Vagina (tissue), 2 donors: ENCODE data around the gene LRGUK.

Source experiments
- CTCF ChIP-seq, 3 experiments: fragments of 450-650 bp in 2 of 3; fragments of 200-600 bp in 1 of 3; sonication (generic) in 1 of 3; IDR thresholded peaks; one replicate each; pipeline ENCODE4 v1.5.1; 2017 to 2019; ENCODE audit warnings: antibody characterized with exemption in 3 of 3, mild to moderate bottlenecking in 2 of 3, moderate library complexity in 2 of 3
- POLR2A ChIP-seq, 2 donors: fragments of 450-650 bp; IDR thresholded peaks; one replicate each; pipeline ENCODE4 v1.6.1; 2017; ENCODE audit warnings: antibody characterized with exemption in 2 of 2, mild to moderate bottlenecking in 2 of 2, moderate library complexity in 2 of 2

DNA sequence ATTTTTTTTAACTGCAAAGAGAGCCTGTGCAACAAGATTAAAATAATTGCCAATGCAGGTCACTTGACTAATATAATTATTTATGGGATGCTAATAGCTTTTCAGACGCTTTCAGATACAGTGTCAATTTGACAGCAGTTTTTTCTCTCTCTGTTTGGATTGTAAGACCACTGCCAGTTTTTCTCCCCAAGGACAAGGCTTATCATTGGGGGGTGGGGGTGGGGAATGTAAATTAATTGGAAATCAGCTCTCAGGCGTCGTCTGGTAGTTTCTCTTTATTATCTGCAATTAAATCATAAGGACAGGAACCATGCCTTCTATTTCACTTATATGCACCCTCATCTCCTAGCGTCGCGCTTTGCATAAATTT is 559 bp upstream of the LRGUK start:
- TF ChIP-seq CTCF (IDR thresholded peaks at IDR 0.05): no peak
- TF ChIP-seq POLR2A (IDR thresholded peaks at IDR 0.05): no peak
